Stimulated activated CD8-positive, alpha-beta memory T cell treated with anti-CD3 and anti-CD28 coated beads, Interleukin-15, amount 100 ng/mL, for 48 hours (primary cell): ENCODE measurements around the gene SRGAP3.

Experiments
- DNase-seq, 2 donors: peaks; one replicate each; pipeline ENCODE4 v3.0.0-alpha.2; 2020; ENCODE audit warnings: low read depth in 2 of 2

SRGAP3 gene

DNA sequence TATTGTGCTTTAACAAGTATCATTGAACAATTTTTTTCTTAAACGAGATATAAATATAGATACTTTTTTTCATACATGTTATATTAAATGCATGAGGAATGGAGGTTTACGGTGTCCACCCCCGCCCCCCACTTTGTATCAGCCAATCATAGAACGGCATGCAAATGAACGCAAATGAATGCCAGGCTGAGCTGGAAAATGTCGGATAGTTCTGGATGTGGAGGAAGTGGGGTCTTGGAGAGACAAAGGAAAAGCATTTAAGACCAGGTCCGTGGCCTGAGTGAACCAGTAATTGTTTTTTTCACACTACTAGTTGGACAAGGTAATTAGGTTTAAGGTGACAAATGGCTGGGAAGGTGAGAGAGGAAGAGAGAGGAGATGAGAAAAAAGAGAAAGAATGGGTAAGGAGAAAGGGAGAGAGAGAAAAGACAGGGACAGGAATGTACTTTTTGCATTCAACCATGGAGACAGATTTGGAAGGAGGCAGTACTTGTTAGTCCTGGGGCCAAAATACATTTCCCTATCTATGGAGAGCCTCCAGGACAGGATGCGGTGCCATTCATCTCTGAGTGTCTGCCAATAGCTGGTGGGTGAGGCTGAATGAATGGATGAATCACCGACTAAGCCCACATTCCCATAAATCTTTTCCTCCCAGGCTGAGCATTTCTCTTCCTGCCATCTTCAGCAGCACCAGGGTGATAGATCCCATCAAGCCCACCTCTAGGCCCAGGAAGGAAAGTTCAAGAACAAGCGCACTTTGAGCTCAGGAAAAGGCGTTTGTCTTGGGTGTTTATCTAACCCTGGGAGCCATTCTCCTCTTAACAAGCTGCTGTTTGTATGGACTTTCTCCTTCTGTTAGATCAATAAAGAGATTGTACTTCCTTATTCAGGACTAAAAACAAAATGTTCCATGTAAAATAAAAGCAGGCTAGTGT lies 284.7 kb downstream of the SRGAP3 start:
- no peak for DNase-seq

DNA sequence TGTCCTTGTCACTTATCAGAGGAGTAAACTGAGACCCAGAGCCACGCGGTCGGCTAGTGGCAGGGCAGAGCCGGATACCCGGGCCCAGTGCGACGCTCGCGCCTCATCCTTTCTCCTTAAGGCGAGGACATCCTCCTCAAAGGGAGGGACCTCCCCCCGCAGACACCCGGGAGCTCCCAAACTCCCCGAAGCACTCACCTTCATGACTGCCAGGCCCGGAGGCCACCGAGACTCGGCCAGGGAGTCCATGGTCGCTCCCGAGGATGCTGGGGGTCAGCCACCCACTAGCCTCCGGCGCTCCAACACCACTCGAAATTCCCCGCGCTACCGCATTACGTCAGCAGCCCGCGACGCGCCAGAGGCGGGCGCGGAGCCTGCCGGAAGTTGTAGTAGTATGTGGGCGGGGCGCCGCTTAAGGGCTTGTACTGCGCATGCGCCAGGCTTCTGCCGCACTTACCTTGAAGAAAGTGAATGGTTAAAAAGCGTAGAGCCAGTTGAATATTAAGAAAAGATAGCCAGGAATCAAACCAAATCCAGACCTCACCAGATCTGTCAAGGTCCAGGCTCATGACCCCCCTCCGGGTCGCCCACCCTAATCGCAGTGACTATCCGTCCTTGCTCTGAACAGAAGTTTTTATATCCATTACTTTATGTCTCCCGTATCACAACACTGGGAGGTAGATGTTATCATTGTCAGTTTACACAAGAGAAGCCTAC lies 286.2 kb downstream of the SRGAP3 start, which contains the start of gene RAD18:
RAD18 (minus strand) TSS at position 336 of the 717 bp plus-strand sequence; CDS start at position 249, 87 bp downstream.
- DNase-seq, result peak; percentile 83 to 88

DNA sequence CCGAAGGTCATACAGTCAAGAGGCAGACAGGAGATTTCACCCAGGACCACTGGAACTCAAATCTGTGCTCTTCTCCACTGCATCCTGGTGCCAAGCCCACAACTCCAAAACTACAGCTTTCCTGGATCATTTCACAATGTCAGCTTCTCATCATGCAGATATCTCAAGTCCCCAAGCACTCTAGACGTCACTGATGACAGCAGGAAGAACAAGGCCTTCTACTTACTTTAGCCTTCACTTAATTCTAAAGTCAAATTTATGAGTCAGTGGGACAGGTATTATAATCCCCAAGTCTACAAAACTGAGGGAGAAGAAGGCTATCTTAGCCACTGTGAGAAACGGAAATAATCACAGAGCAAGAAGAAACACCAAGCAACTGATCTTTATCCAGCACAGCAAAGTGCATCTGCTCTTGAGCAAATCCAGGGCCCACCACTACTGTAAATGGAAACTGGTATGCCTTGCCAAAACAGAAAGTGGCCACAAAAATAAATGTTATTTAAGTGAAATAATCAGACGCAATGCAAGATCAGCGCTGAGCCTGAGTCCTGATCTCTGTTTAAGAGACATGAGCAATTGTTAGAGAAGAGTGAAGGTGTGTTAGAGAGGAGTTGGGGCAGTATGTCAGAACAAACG lies 287.1 kb downstream of the SRGAP3 start:
- no peak for DNase-seq

DNA sequence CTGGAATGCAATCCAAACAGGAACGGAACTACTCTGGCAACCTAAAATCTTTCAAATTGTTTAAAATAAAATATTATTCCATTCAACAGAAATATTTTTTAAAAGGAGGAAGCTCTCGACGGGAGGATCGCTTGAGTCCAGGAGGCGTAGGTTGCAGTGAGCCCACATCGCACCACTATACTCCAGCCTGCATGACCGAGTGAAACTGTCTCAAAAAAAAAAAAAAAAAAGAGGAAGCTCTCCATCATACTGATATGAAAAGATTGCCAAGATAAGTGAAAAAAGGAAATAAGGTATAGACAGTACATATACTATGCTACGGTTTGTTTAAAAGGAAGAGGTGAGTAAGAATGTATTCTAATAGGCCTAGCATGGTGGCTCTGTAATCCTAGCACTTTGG lies 289.8 kb downstream of the SRGAP3 start:
- no peak for DNase-seq

DNA sequence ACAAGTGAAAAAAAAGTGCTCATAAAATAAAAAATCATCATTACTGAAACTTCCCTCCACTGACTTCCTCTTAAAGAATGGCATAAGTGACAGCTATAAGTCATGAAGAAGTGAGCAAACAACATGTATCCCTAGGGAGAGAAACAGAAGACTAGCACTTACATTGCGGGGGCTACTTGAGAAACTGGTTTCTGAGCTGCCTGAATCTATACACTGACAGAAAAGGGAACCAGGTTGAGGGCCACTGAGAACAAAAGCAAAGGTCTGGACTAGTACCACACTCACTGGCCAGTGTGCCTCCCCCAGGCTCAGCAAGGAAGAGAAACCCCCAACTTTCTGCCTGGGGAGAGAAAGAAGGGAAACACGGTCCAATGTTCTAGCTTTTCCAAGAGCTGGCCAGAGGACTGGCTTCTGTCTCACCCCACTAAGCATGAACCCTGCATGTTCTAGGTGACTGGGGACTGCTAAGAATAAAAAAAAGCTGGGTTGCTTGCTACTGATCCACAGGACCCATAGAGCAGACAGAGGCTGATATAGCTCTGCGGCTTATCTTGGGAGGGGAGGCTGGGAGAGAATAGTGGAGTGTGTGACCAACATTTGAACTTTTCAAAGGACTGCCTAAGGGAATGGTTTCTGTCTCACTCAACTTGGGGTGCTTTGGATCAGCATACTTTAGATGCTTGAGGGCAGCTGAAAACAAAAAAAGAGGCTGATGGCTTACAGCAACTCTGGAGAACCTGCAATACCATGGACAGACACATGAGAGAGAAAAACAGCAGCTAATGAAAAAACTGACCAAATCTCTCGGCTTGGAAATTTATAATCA lies 294.3 kb downstream of the SRGAP3 start:
- DNase-seq, result no peak

DNA sequence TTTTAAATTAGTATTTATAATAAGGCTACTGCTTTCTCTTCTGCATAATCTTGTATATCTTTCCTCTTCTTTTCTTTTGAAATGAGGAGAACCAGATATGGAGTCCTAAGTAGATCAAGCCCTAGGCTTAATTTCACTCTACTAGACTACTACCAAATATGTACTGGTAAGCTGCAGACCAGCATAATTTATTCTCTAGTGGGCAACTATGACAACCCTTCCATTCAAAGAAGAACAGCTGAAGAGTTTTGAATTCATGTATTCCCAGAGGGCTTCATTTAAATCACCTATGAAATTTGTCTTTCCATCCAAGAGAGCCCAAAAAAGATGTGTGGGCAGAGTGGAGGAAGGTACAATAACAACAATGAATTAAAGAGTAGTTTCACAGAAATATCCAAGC lies 296.1 kb downstream of the SRGAP3 start:
- DNase-seq, result no peak

DNA sequence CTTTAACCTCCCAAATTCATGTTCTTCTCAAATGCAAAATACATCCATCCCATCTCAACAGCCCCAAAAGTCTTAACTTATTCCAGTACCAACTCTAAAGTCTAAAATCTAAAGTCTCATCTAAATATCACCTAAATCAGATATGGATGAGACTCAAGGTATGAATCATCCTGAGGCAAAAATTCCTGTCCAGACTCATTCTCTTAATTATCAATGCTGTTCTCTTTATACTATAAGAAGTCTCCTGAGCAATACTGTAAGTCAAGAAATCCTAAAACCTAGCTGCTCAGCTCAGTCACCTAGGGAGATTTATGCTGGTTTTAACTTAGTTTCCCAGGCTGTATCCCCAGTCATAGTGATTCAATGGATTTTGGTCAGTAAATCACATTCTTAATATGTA lies 297.3 kb downstream of the SRGAP3 start:
- DNase-seq, result no peak

DNA sequence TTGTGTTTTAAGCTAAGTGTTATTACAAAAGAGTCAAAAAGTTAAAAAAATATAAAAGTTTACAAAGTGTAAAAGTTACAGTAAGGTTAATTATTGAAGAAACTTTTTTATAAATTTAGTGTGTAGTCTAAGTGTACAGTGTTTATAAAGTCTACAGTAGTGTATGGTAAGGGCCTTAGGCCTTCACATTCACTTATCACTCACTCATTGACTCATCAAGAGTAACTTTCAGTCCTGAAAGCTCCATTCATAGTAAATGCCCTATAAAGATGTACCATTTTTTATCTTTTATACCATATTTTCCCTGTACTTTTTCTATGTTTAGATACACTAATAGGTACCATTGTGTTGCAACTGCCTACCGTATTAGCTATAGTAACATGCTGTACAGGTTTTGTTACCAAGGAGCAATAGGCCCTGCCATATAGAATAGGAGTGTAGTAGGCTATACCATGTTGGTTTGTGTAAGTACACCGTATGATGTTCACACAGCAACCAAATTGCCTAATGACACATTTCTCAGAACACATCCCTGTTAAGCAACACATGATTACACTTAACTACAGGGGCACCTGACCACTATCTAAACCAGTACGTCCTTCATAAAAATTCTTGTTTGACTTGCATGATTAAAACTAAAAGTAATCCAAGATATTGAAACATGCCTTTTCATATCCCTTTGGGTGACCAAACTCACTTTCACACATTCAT lies 303.4 kb downstream of the SRGAP3 start:
- no peak for DNase-seq

DNA sequence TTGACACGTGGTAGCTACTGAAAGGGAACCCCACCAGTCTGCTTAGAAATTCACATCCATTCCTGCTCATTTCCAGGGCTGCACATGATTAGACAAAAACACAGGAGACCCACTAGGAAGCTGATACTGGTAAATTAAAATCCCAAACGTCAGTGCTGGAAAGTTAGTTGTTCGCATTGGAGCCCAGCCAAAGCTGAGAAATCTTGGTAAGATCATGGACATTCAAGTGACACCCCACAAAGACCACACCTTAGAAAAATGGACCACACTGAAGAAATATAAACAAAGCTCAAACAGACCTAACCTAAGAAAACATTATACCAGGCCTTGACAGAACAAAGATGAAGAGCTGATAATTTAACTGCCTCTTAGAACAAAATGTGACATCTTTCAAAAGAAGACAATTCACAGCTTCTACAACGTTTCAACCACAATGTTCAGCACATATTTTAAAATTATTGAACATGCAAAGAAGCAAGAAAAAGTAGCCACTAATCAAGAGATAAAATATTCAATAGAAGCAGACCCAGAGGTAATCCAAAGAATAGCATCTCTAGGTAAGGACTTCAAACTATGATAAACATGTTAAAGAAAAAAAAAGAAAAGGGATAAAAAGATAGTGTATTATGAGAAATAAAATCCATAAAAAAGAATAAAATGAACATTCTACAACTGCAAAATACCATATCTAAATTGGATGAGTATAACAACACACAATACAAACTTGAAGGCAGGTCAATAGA lies 306.5 kb downstream of the SRGAP3 start:
- no peak for DNase-seq

DNA sequence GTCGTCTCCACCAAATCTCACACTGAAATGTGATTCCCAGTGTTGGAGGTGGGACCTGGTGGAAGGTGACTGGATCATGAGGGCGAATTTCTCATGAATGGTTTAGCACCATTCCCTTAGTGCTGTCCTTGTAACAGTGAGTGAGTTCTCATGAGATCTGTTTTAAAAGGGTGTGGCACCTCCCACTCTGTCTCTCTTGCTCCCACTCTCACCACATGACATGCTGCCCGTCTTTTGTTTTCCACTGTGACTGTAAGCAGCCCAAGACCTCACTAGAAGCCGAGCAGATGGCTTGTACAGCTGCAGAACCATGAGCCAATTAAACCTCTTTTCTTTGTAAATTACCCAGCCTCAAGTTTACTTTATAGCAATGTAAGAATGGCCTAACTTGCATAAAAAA lies 307.3 kb downstream of the SRGAP3 start:
- no peak for DNase-seq

DNA sequence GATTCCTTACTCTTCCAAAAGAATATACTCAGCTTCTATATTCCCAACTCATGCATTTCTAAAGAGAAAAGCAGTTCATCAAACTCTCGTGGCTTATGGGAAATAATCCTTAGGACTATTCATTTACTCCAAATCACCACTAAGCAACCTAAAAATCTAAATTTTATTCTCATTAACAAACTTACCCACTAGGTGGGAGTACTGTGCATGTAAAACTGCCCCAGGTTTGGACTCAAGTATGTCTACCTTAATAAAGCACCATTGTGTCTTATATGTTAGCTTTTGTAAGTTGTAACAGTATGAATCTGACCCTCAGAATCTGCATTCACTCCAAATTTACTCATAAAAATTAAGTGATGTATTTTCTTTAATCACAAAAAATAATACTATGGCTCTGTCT lies 311.4 kb downstream of the SRGAP3 start:
- DNase-seq, result no peak

DNA sequence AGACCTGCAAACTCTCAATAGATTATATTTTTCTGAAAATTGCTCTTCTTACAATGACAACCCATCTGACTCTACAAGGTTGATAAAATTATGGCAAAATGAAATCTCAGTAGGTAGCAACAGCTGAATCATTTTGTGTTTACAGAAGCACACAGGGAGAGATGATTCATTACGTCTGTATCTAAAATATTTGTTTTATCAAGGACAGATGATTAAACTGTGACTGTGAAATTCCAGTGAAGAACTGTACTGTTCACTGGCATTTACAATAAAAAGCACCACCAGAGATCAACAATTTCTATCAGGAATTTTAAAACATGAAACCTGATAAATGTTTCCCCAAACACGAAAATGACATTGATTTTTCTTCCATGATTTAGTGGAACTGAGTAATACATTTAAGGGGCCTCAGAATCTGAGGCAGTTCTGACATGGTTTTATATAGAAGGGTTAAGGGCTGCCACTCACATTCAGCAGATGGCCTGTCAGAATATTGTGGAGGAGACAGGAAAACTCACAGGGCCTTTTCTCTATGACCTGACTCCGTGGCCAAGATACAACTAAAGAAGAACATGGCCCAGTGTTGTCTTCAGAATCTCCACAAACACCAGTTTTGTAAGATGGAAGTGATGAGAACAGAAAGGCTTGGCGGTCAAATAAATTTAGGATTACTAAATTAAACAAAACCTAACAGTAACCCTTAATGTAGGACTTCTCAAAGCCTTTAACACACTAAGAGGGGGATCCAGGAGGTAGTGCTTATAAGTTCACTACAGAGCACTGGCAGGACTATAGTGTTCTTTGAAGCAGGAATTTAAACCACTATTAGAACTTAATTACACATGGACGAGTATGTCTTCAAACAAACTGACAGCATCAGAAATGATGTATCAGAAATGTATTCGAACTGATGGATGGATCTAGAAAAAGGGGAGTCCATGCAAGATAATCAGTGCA lies 312.1 kb downstream of the SRGAP3 start:
- no peak for DNase-seq

DNA sequence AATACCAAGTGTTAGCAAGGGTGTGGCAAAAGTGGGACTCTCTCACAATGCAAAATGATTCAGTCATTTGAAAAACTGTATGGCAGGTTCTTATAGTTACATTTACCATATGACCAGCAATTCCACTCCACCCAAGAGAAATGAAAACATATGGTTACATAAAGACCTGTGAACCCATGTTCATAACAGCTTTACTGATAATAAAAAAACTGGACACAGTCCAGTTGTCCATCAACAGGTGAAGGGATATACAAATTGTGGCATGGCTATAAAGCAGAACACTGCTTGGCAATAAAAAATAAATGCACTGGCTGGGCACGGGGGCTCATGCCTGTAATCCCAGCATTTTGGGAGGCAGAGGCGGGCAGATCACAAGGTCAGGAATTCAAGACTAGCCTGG lies 316.9 kb downstream of the SRGAP3 start:
- no peak for DNase-seq

DNA sequence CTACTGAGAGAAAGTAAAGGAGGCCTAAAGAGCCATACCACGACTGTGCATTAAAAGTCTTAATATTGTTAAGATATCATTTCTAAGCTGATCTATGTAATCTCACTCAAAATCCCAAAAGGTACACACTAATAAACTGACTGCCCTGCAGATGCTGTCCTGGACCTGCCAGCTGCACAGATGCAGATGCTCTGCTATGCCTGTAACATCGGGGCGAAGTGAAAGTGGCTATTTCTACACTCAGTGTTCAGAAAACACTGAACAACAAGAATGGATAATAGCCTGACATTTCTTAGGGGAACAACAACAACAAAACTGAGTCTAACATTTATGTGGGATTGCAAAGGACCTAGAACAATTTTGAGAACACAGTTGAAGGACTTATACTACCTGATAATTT lies 318.1 kb downstream of the SRGAP3 start:
- DNase-seq, result no peak
